Activated CD4-positive, alpha-beta T cell treated with anti-CD3 and anti-CD28 coated beads, Interleukin-2, amount 50 U/mL, for 1 hour (primary cell): Measurements from ENCODE around the gene CD48.
A peak's percentile ranks its signal among the peaks of the same experiment; 100 is the strongest.
"Not testable (repeated sequence)": the region's sequence is repeated elsewhere in the genome, so short reads cannot be mapped to it uniquely, and the experiment has no call there.

Experiments
- DNase-seq: peaks from one replicate; pipeline ENCODE4 v3.0.0-alpha.2; 2020

Gene CD48

DNA sequence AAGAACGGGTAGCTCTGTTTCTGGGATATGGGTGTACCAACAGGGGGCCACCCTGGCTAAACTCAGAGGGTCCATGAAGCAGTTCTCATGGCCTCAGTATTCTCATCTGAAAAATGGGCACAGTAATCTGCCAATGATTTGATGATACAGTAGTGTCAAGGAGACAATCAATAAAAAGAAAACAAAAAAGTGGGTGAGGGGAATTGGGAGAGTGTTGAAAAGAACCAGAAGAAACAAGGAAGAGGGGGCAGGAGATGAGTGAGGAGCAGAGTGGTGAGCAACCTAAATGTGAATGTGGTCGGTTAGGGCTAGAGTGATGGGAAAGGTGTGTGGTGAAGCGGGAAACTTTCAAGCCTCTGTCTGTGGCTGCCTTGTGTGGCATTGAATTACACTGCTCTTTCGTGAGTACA is 29.5 kb upstream of the CD48 start:
- no peak for DNase-seq

DNA sequence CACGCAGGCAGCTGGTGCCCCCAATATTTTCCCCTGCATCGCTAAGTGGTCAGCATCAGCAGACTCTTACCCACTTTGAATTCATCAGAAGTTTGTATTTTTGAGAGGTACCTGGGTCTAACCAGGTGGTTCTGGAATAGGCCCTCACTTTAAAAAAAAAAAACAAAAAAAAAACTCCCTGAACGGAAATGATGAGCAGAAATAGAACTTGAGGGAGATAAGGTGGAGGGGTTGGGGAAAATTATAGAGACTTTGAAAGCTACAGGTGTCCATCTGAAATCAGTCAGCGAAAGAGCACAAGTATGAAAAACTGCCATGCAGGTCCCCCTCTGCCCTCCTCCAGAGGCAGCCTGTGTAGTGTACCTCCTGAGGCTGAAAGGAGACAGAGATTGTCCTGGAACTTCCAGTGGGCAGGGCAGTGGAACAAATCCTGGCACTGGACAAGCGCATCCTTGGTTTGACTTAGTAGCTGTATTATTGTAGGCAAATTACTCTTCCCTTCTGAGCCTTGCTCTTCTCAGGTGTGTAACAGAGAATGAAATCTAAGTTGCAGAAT is 28.6 kb upstream of the CD48 start:
- no peak for DNase-seq

DNA sequence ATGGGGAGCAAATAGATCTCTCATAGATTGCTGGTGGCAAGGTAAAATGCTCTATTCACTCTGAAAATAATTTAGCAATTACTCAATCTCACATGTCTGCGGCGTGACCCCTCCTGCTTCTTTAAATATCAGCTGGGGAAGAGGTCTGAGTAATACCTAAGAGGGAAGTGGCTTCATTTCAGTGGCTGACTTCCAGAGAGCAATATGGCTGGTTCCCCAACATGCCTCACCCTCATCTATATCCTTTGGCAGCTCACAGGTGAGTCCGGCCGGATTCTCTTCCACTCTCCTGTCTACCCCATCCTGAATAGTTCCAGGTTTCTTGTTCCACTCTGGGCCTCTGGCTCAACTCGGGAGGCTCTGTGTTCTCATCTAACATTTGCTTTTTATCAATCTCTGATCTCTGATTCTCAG is 27.5 kb upstream of the CD48 start, which contains the start of gene SLAMF7:
TSS of gene SLAMF7 (plus strand) at position 150 of the 414 bp plus-strand sequence. CDS start at position 205, 55 bp downstream.
- no peak for DNase-seq

DNA sequence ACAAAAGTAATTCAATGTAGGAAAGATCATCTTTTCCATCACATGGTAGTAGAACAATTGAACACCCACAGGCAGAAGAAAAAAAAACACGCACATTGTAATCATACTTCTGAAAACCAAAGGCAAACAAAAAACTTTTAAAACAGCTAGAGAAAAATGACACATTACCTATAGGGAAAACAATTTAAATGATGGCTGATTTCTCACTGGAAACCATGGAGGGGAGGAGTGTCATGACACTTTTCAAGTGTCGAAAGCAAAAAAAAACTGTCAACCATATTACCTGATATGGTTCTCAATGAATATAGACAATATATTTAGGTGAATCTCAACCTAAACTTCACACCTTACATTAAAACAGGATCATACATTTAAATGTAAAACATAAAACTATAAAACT is 26.6 kb upstream of the CD48 start:
- no peak for DNase-seq

DNA sequence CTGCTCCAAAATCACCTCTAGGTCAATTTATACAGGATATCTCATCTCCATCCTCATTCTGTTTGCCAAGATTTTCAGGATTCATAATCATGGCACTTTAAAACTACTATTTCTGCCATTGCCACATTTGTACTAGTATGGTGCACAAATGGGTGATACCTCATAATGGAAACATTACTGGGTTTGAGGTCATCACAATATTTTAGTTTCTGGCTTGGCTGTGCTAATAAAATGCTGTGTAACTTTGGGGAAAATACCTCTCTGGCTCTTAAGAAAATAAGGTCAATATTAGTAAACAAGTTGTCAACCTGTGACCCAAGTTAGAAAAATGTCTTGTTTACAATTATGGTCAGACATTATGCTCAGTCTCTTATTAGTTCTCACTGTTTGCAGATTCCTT is 22.7 kb upstream of the CD48 start:
- DNase-seq: no peak

DNA sequence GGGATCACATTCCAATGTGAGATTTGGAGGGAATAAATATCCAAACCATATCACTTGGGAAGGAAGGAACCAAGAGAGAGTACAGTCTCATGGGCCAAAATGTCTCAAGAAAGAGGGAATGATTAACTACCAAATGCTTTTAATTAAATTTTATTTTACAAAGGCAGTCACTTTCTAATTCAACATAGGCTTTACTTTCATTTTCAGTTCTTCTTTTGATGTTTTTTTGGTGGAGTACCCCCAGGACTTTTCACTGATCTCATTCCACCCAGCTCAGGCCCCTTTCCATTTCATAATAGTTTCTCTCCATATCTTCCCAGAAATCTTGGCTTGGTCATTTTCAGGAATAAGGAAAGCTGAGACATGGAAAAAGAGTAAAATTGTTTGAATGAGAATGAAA is 22.3 kb upstream of the CD48 start:
- no peak for DNase-seq

DNA sequence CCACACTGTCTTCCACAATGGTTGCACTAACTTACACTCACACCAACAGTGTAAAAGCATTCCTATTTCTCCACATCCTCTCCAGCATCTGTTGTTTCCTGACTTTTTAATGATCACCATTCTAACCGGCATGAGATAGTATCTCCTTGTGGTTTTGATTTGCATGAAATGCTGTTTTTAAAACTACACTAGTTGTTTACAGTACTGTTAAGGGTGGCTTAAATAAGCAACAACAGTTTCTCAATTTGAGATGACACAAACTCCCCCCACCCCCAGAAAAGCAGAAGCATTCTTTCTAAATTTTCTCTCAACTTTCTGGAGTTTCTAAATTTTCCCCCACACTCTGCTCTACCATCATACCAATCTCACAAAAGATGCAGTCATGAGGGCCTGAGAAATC is 20.4 kb upstream of the CD48 start:
- DNase-seq: no peak

DNA sequence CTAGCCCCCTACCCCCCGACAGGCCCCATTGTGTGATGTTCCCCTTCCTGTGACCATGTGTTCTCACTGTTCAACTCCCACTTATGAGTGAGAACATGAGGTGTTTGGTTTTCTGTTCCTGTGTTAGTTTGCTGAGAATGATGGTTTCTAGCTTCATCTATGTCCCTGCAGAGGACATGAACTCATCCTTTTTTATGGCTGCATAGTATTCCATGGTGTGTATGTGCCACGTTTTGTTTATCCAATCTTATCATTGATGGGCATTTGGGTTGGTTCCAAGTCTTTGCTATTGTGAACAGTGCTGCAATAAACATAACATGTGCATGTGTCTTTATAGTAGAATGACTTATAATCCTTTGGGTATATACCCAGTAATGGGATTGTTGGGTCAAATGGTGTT is 19.9 kb upstream of the CD48 start:
- DNase-seq: not testable (repeated sequence)

DNA sequence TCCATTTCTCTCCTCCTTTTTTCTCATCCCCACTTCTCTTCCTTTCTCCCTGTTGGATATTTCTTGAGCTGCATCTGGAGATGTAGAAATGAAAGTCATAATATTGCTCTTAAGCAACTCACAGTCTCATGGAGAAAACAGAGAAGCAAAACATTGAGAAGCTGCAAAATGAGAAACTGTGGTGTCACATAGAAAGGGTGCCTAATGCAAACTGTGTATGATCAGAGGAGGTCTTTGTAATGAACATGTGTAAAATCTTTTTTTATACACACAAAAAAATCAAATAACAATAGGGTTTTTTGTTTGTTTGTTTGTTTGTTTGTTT is 15.7 kb upstream of the CD48 start:
- no peak for DNase-seq

DNA sequence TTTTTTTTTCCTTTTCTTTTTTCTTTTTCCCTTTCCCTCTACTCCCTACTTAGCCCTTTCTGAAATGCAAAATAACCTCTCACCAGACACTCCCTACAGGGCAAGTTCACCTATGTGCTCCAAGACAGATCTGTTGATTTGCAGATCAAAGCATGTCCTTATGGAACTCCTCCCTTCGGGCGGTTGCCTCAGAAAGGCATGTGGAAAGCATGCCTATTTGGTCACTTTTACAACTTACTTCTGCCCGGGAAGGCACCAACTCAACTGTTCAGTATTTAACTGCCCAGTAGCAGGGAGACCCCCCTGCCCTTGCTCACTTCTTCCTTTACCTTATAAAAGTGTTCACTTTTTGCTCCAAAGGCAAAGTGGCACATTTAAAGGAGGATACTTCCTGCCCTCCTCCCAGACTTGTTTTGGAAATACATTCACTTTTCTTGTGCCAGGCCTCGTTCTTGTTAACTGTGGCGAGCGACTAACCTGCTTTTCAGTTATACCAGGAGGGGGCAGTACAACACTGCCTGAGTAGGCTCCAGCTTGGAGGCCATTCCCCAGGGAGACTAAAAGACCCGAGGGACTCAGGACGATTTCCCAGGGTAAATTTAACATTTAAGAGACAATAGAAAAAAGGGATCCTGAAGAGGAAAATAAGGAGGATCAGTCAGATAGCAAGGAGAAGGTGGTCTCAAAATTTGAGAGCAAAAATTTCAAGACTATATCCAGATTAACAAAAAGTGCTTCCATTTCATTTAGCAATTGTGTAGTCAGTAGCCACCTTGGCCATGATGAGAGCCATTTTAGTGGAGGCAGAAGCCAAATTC is 15.1 kb upstream of the CD48 start:
- peak; percentile 49 for DNase-seq

DNA sequence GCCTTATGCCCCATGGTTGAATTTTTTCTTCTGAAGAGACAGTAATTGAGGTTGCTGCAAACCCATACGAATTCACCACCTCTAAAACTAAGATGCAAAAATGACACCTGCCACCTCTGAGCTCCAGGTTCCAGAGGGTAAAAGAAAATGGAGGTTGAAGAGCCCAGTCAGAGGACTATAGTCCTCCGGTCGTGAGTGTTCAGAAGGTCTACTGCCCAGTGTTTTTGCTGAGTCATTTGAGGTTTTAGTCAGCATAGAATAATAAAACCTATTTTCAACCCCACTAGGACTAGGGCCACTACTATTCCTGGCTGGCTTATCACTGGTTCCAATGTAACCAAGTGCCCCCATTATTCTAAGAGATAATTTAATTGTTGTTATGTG is 14.5 kb upstream of the CD48 start:
- no peak for DNase-seq

DNA sequence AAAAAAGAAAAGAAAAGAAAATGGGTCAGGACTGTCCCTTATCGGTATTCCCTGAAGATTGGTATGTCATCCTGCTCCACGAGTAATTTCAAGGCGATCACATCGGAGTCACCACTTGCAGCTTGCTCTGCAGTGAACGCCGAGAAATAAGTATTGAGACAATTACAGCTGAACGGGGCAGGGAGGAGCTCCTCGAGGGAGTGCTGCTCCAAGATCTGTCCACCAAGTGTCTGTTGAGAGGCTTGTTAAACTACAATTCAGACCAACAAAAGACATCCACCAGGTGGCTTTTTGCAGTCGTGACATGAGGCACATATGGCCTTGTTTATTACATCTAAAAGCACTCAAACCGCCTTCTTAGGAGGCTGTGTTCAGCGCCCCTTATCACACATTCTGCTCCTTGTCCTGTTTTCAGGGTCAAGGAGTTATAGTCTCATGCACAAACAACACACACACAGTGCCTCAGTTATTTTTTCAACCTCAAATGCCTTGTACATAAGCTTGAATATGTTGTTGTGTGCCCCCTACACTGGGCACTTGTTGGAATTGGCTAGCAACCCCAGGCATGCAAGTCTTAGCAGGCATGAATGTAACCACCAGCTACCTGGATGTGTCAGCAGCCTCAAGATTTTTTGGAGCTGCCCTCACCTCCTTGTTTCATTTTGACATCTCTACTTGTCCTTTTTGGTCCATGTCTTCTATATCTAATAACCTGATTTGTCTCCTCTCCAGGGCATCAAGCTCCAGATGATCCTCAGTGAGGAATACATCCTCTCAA is 13.0 kb upstream of the CD48 start:
- DNase-seq: no peak

DNA sequence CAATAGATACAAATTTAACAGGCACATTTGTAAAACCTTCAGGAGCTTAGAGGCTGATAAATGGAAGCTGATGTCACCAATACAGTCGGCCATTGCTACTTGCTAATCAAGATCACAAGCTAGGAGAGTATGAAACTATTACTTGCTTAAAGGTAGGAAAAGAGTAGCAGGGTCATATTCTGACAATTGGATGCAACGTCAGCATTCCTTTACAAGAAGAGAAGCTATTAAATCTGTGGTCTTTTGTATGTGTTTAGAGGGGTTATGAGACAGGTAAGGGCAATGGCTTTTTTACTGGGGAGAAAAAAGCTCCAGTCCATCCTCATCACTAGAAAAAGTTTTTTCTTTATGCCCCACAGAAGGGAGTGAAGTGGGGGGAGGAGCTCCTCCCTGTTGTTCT is 11.7 kb upstream of the CD48 start:
- DNase-seq: no peak

DNA sequence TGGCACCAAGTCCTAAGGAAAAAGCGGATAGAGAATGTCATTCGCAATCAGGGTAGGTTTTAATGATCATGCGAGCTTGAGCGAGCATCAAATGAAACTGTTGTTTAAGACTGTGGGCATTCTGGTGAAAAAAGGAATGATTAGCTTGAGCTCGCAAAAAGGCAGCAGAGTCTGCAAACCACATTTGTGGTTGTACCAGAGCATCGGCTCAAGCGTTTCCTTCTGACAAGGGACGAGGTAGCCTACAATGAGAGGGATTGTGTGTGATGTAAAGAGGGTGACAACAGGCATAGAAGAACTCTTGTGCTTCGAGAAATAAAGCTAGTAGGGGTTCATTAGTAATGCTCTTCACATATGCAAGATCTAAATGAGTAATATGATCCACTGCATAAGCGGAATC is 11.1 kb upstream of the CD48 start:
- DNase-seq: no peak

DNA sequence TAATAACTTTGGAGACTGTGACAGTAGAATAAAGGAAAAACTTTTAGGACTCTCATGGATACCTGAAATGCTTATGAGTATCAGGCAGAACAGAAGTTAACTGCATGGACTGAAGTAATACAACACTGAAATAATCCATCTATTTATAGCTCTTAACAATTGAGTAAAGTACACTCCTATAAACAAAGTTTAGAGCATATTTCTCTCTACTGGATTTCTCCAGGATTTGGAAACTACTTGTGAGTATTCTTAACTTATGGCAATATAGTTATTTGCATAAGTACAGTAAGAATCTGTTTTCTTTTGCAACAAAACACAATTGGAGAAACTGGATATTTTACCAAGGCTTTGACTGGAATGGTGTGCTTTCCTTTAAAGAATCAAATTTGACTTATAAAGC is 9.9 kb upstream of the CD48 start:
- DNase-seq: no peak

DNA sequence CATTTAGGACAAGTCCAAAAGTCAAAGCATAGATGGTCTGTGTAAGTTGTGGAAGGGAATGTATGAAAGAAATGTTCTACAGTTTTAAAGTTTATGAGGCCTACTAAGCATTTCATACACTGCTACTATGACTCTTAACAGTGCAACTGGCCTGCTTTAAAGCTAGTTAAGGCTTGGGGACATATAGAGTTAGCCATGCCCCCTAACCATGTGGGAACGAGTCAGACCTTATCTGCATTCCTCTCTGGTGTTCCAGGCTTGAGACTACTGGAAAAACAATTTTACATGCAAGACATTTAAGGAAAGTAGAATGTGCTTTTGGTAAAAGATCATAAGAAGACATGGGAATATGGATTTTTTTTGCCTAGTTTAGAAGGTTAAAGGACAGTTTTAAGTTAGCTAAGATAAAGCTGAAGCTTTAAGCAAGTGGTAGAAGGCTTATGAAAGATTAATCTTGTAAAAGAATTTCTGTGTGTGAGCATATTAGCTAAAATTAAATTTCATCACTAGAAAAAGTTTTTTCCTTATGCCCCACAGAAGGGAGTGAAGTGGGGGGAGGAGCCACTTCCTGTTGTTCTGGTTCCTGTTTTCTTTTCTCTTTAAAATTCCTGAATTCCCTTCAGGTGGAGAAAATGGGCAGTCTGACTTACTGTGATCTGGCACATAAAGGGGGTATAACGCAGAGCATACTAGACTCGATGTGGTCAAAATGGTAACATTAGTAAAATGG is 8.9 kb upstream of the CD48 start:
- no peak for DNase-seq

DNA sequence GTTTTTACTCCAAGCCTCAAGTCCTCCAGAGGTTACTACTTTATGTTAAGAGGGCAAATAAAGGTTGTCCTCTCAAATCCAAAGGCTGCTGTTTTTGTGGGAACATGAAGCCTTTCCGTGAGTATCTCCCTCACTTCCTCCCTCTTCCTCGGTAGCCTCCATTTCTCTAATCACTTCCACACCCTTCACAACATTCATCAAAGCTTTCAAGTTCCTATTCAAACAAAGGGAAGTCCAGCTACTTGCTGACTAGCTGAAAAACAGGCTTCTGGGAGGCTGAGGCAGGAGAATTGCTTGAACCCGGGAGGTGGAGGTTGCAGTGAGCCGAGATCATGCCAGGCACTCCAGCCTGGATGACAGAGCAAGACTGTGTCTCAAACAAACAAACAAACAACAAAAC is 6.6 kb upstream of the CD48 start:
- no peak for DNase-seq

DNA sequence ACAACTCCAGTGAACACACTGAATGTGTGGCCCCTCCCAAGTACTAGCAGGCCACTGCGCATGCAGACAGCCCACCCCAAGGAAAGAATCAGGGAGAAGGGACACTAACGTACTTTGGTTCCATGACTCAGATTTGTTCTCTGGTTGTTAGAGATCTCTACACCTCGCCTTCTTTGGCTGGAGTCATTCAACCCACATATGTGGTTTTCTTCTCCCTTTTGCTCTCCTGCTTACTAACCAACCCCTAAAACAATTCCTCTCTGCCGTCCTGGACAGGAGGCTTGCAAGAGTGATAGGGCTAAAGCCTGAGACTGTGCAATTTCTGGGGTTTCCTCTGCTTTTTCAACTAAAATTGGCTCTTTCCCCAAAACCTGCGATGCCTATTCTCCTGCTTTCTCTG is 5.7 kb upstream of the CD48 start:
- DNase-seq: no peak

DNA sequence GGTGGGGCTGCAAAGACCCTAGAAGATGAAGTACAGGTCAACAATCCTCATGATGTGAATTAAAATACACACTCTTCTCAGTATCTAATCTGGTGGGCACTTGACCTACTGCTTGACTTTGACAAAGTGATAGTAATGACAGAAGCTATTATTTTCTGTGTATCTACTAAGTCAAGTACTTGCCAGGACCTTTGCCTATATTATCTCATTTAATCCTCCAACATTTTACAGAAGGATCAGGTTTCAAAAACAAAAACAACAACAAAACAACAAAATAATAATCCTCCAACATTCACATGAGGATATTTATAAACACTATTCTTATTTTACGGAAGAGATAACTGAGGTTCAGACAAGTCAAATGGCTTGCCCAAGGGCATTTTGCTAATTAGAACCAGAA is 4.4 kb upstream of the CD48 start:
- DNase-seq: no peak

DNA sequence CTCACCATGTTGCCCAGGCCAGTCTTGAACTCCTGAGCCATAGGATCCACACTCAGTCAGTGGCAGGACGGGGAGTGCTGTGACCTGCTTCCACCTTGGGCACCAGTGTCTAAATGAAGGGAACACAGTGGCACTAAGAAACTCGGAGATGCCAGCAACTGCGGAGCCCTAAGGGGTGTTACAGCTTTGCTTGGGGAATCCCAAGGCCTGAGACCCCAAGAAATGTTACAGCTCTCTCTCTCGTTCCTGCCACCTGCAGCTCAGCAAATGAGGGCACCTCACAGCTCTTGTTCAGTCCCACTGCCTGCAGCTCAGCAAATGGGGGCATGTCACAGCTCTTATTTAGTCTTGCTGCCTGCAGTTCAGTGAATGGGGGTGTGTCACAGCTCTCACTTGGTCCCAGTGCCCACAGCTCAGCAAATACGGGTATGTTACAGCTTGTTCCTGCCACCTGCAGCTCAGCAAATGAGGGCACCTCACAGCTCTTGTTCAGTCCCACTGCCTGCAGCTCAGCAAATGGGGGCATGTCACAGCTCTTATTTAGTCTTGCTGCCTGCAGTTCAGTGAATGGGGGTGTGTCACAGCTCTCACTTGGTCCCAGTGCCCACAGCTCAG is 2.5 kb upstream of the CD48 start:
- not testable (repeated sequence) for DNase-seq

DNA sequence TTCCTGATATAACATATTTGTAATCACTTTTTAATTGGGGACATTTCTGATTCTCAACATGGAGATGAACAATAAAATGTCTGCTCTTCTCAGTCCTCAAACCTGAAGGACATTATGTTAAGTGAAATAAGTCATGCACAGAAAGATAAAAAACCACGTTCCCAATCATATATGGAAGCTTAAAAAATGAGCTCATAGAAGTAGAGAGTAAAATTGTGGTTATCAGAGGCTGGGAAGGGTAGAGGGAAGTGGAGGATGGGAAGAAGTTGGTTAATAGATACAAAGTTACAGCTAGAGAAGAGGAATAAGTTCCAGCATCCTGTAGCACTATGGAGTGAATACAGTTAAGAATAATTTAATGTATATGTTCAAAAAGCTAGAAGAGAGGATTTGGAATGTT is 1.5 kb upstream of the CD48 start:
- no peak for DNase-seq

DNA sequence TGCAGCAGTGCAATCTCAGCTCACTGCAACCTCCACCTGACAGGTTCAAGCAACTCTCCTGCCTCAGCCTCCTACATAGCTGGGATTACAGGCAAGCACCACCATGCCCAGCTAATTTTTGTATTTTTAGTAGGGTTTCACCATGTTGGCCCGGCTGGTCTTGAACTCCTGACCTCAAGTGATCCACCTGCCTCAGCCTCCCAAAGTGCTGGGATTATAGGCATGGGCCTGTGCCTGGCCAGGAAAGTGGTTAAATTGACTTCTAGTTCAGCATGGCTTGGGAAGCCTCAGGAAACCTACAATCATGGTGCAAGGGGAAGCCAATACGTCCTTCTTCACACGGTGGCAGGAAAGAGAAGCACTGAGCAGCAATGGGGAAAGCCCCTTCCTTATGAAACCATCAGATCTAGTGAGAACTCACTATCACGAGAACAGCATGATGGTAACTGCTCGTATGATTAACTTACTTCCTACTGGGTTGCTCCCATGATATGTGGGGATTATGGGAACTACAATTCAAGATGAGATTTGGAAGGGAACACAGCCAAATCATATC is 981 bp upstream of the CD48 start:
- peak; percentile 29 for DNase-seq

DNA sequence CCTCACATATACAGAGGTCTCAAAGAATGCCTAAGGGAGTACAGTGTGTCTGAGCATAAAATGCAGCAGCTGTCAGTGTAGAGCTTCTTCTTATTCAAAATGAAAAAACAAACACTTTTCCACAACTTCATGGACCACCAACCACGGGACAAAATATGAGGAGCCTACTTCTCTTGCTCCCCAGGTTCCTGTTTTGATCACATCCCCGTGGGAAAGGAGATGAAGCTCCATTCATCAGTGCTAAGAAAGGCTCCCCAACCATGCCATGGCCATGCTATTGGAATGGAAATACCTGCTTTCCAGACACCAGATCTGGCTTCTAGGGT is 383 bp downstream of the CD48 start:
- DNase-seq: no peak
